CD4-positive, alpha-beta memory T cell (primary cell): Measurements from ENCODE around the gene NFIX. TPM values are rescaled to one million over a fixed set of nuclear protein-coding genes. Genes with fewer than 3 reads are reported as not detected.

ENCODE experiments used
- CTCF ChIA-PET: fragments of 350-600 bp; sonication (Branson Sonifier 250); formaldehyde crosslinking; loops from one replicate; lab custom pipeline; 2021; ENCODE audit warnings: inconsistent platforms; ENCODE audit not compliant: partially characterized antibody; lab: Charles Lee
- POLR2A ChIA-PET: fragments of 350-600 bp; sonication (Branson Sonifier 250); formaldehyde crosslinking; loops from one replicate; lab custom pipeline; 2021; ENCODE audit not compliant: partially characterized antibody; lab: Charles Lee
- DNase-seq, 5 donors: peaks; one replicate each; pipeline versions ENCODE4 v3.0.0 to v3.0.0-alpha.2; 2020 to 2022; ENCODE audit warnings: mixed read lengths in 1 of 5
- H3K27ac ChIP-seq: one replicate; pipeline ENCODE4 v1.7.0; 2013; ENCODE audit warnings: low read depth, low read length
- H3K27me3 ChIP-seq: 2 replicates; pipeline ENCODE4 v1.7.0; 2013; ENCODE audit warnings: mild to moderate bottlenecking, low read length, moderate library complexity; ENCODE audit not compliant: insufficient read depth
- H3K36me3 ChIP-seq: 2 replicates; pipeline ENCODE4 v1.7.0; 2013; ENCODE audit warnings: mild to moderate bottlenecking, low read length, moderate library complexity; ENCODE audit not compliant: insufficient read depth
- H3K4me1 ChIP-seq: 2 replicates; pipeline ENCODE4 v1.7.0; 2013; ENCODE audit warnings: mild to moderate bottlenecking, low read length, moderate library complexity; ENCODE audit not compliant: insufficient read depth
- H3K4me3 ChIP-seq, 2 donors: one replicate each; pipeline ENCODE4 v1.7.0; 2013; ENCODE audit warnings: low read length in 2 of 2, mild to moderate bottlenecking in 1 of 2
- H3K9me3 ChIP-seq, 2 donors: one replicate each; pipeline ENCODE4 v1.7.0; 2013; ENCODE audit warnings: low read length in 2 of 2, control low read depth in 1 of 2; ENCODE audit not compliant: control insufficient read depth in 1 of 2
- H3K27ac Mint-ChIP-seq, 7 donors: one replicate each; pipeline ENCODE4 v1.8.0; 2020 to 2021; ENCODE audit warnings: mixed read lengths in 7 of 7, mild to moderate bottlenecking in 6 of 7, inconsistent platforms in 3 of 7, moderate library complexity in 3 of 7
- H3K27me3 Mint-ChIP-seq, 2 donors: one replicate each; pipeline ENCODE4 v1.8.0; 2020 to 2021; ENCODE audit warnings: mixed read lengths in 2 of 2
- H3K36me3 Mint-ChIP-seq, 2 donors: one replicate each; pipeline ENCODE4 v1.8.0; 2020 to 2021; ENCODE audit warnings: mixed read lengths in 2 of 2, inconsistent platforms in 1 of 2, mild to moderate bottlenecking in 1 of 2
- H3K4me1 Mint-ChIP-seq, 4 donors: one replicate each; pipeline ENCODE4 v1.8.0; 2020 to 2021; ENCODE audit warnings: mixed read lengths in 4 of 4, mild to moderate bottlenecking in 1 of 4
- H3K4me3 Mint-ChIP-seq, 8 donors: one replicate each; pipeline ENCODE4 v1.8.0; 2020 to 2021; ENCODE audit warnings: mixed read lengths in 8 of 8, mild to moderate bottlenecking in 7 of 8, moderate library complexity in 6 of 8, inconsistent platforms in 3 of 8
- H3K9me3 Mint-ChIP-seq, 8 donors: one replicate each; pipeline ENCODE4 v1.8.0; 2020 to 2021; ENCODE audit warnings: mixed read lengths in 8 of 8, mild to moderate bottlenecking in 5 of 8, inconsistent platforms in 3 of 8, moderate library complexity in 1 of 8
- intact Hi-C: fragments of 100-400 bp; cut with micrococcal nuclease; formaldehyde crosslinking; loops from one replicate; pipeline ENCODE4 v1.15.1; 2023
- polyA plus RNA-seq, 2 donors: library from polyadenylated mRNA; unstranded; fragments of 300-500 nt; fragmentation: Illumina TruSeq; gene quantifications; one replicate each; pipeline ENCODE4 v1.2.3, GENCODE V29; 2021
- total RNA-seq, 2 experiments: library from RNA; stranded (reverse); gene quantifications; one replicate each; pipeline ENCODE4 v1.2.3, GENCODE V29; 2021

NFIX gene
- total and polyA plus RNA-seq, 4 experiments from 2014 or later: 0.09 to 5.4 (median 4.0) TPM; not detected in 1

DNA sequence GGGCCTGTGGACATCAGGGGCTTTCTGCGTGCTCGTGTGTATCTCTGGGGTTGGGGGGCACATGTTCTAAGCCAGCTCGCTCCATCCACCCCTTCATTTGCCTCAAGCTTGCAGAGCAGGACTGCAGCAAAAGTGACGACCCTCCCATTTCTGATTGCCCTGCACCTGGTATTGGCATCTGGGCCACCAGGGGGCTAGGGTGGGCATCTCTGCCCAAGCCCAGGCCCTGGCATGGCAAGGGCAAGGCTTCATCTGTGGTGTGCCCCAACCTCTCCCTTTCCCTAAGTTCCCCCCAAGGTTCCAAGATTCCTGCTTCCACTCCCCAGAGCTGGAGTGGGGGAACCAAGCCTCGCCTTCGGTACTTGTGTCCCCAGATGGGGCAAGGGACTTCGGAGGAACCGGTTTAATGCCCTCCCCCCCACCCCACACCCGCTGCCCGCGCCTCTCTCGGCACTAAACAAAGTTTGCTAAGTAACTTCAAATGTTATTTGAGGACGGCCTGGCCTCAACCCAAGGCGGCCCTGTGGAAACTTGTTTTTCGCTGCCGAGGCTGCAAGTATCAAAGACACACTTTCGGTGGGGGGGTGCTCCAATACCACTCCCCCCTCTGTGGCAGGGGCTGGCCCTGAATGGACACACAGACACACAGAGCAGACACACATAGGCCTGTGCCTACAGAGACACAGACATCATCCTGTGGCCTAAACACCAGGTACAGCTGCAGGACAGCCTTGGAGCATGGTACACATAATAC is 12.2 kb downstream of the NFIX start:
- ChIA-PET CTCF (interaction anchor here (1.9 kb wide), 1 partner anchor 54 kb away, joined by 8 read pairs; no protein-coding TSS in a partner anchor), POLR2A (no interaction called here)
- peaks cover 0 to 3% of the 10 kb centered on the region in 2 donors for H3K36me3 Mint-ChIP-seq
- H3K4me3 Mint-ChIP-seq: no peak overlapping the region
- Histone ChIP-seq H3K27ac (no peak overlapping the region), H3K4me1 (peaks cover 2% of the 10 kb centered on the region), H3K4me3 (no peak overlapping the region), H3K9me3 (no peaks in the 10 kb centered on the region), H3K27me3 (peaks cover 19% of the 10 kb centered on the region), H3K36me3 (no peaks in the 10 kb centered on the region)
- H3K27ac Mint-ChIP-seq: no peak overlapping the region
- H3K27me3 Mint-ChIP-seq: peaks cover 20 to 28% of the 10 kb centered on the region in 2 donors
- intact Hi-C loops: no loop called here
- H3K4me1 Mint-ChIP-seq: peaks cover 0 to 6% (median 3%) of the 10 kb centered on the region in 4 donors
- H3K9me3 Mint-ChIP-seq: peaks cover 0 to 3% (median 0%) of the 10 kb centered on the region in 8 donors
- no peak for DNase-seq

DNA sequence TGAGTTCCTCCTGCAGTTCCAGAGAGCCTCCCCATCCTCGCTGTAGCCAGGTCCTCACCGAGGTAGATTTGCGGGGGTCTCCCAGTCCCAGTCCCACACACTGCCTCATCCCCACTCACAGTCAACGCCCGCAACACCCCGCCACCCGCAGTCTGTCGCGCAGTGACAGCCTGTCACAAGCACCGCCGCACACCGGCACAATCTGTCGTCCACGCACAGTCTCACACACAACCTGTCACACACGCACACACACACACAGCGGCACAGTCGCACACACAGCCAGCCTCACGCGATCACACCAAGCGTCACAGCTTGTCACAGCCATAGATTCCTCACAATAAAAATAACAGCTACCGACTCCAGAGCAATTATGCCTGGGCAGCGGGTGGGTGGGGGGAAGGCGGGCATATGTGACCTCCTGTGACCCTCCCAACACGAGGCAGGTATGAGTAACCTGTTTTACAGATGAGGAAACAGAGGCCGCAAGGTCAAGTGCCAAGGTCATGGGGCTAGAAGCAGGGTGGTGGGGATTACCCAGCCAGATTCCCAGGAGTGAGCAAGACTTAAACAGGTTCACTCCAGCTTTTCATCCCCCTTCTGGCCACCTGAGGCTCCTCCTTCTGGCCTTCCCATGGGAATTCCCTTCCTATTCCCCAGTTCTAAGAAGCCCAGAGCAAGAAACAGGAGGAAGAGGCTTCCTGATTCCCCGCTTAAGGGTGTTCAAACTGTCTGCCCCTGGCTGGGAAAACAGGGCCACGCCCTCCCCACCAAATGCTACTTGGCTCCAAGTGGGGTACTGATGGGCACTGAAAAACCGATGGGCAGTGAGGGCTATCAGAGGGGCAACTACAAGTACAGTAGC is 13.9 kb downstream of the NFIX start:
- peaks cover 31 to 42% of the 10 kb centered on the region in 2 donors for H3K27me3 Mint-ChIP-seq

DNA sequence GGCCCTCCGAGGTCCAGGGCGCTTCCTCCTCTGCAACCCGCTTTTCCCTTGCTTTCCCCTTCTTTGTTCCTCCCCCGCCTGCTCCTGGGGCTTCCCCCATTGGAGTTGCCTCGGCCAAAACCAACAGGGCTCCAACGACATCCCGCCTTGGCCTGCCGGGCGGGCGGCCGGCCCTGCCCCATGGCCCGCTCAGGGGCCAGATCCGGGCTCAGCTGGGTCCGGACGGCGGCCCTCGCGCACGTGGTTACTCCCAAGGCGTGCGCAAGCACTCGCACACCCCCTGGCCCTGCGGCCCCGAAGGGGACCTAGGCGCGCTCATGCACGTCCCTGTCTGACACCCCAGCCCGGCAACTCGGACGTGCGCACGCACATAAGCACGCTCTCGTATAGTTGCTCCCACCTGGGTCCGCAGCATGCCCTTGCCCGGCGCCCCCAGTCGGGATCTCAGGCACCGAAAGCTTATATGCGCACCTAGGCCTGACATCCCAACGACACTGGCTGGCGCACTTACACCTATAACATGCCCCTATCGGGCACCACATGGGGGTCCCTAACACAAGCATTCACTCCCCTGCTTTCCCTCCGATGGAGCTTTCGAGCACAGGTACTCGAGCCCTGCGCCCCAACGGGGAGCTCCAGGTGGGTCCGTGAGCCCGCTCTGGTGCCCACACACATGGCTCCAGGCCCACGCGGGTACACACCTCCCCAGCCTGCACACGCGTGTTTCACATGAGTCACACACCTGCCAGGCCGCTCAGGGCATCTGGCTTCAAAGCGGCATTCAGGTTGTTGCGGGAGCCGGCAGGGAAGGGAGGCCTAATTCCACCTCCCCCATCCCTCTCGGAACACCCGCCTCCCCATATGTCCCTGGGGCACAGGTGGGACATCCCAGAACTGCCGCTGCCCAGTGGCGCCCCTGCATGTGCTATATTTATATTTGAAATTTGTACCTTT is 15.0 kb downstream of the NFIX start:
- Mint-ChIP-seq H3K4me3 (no peak overlapping the region), H3K27me3 (peaks cover 39 to 47% of the 10 kb centered on the region in 2 donors), H3K4me1 (peaks cover 8 to 30% (median 21%) of the 10 kb centered on the region in 4 donors), H3K9me3 (peaks cover 0 to 8% (median 0%) of the 10 kb centered on the region in 8 donors), H3K36me3 (peaks cover 0 to 3% of the 10 kb centered on the region in 2 donors), H3K27ac (no peak overlapping the region)
- no peaks in the 10 kb centered on the region for H3K36me3 ChIP-seq
- peaks cover 42% of the 10 kb centered on the region for H3K27me3 ChIP-seq
- H3K4me3 ChIP-seq: no peak overlapping the region
- no peak overlapping the region for H3K27ac ChIP-seq
- CTCF ChIA-PET: no interaction called here
- intact Hi-C loops: no loop called here
- no peaks in the 10 kb centered on the region for H3K9me3 ChIP-seq
- H3K4me1 ChIP-seq: peaks cover 26% of the 10 kb centered on the region
- DNase-seq: no peak
- POLR2A ChIA-PET: no interaction called here

More for the DNA sequence above, 13.9 kb downstream of the NFIX start:
- no peak for DNase-seq
- Mint-ChIP-seq H3K4me3 (no peak overlapping the region), H3K36me3 (peaks cover 0 to 3% of the 10 kb centered on the region in 2 donors), H3K27ac (no peak overlapping the region), H3K9me3 (peaks cover 0 to 8% (median 0%) of the 10 kb centered on the region in 8 donors), H3K4me1 (peaks cover 8 to 23% (median 17%) of the 10 kb centered on the region in 4 donors)
- intact Hi-C loops: no loop called here
- Histone ChIP-seq H3K4me3 (no peak overlapping the region), H3K4me1 (peaks cover 19% of the 10 kb centered on the region), H3K27ac (no peak overlapping the region), H3K27me3 (peaks cover 36% of the 10 kb centered on the region), H3K9me3 (no peaks in the 10 kb centered on the region), H3K36me3 (no peaks in the 10 kb centered on the region)
- ChIA-PET POLR2A (no interaction called here), CTCF (no interaction called here)

DNA sequence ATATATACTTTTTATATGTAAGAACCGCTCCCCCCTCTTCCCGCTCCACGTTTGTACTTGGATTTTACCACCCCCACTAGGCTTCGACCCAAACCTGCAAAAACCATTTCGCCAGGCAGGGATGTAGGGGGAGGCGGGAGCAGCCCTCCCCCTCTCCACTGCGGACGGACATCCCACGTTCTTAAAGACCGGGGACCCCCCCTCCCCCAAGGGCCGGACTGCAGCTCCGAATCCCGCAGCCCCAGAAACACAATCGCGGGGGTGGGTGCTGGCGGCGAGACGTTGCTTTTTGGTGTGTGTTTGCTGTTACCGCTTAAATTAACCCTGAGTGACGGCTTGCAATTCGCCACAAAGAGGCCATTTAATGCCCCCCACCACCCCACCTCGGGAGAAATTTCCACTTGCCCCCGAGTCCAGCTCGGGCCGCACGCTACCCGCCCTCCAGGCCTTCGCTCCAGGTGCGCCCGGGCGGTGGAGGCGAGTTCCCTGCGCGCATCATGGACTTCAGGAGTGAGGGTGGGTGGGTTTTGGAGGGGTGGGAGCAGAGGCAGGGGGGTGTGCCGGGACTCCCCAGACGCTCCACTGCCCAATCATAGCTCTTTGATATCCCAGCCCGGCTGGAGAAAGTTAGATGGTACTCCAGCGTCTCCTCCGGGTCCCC is 15.8 kb downstream of the NFIX start:
- H3K27ac Mint-ChIP-seq: peak overlapping the region in 1 of 7 donors; percentile 53
- no peaks in the 10 kb centered on the region for H3K36me3 ChIP-seq
- no peak overlapping the region for H3K4me3 ChIP-seq
- peaks cover 0 to 3% of the 10 kb centered on the region in 2 donors for H3K36me3 Mint-ChIP-seq
- ChIA-PET CTCF (no interaction called here), POLR2A (no interaction called here)
- peaks cover 8 to 34% (median 21%) of the 10 kb centered on the region in 4 donors for H3K4me1 Mint-ChIP-seq
- H3K27ac ChIP-seq: no peak overlapping the region
- no peaks in the 10 kb centered on the region for H3K9me3 ChIP-seq
- peak overlapping the region in 2 of 8 donors; percentile 13 to 25 for H3K4me3 Mint-ChIP-seq
- H3K9me3 Mint-ChIP-seq: peaks cover 0 to 8% (median 0%) of the 10 kb centered on the region in 8 donors
- H3K27me3 ChIP-seq: peaks cover 42% of the 10 kb centered on the region
- DNase-seq: no peak
- H3K27me3 Mint-ChIP-seq: peaks cover 45 to 53% of the 10 kb centered on the region in 2 donors
- intact Hi-C loops: no loop called here
- H3K4me1 ChIP-seq: peaks cover 26% of the 10 kb centered on the region

DNA sequence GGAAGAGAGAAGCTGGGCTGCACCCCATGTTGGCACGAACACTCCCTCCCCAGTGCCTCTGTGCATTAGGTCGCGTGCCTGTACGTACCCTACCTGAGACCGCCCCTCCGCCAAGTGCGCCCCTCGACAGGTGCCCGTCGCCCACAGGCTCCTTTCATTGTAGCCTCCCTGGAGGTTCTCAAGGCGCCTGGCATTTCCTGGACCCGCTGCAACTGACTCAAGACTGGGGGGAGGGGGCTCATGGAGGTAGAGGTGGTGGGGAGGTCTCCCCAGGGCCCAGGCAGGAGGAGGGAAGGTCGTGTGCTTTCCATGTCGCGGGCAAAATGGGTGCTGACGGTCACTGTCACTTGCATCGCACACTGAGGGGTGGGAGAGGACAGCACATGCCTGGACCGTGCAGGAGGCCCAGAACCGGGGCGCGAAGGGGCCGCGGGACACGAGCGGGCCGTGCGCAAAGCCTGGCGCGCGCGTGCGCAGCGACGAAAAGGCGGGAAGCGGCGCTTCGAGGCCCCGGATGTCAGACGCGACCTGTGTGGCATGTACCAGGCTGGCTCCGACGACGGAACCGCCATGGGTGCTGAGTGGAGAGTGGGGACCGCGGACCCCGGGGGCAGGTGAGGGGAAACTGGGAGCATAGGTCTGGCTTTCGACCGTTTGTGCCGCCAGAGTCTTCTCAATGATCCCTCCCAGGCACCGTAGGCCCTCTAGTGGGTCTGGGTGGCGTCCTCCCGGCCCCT is 16.5 kb downstream of the NFIX start:
- ChIA-PET CTCF (no interaction called here), POLR2A (no interaction called here)
- Histone ChIP-seq H3K4me1 (peaks cover 26% of the 10 kb centered on the region), H3K27me3 (peaks cover 42% of the 10 kb centered on the region), H3K9me3 (no peaks in the 10 kb centered on the region), H3K4me3 (no peak overlapping the region), H3K36me3 (no peaks in the 10 kb centered on the region), H3K27ac (no peak overlapping the region)
- peak overlapping the region in 1 of 7 donors; percentile 29 for H3K27ac Mint-ChIP-seq
- H3K4me3 Mint-ChIP-seq: peak overlapping the region in 4 of 8 donors; percentile 4 to 69 (median 19)
- intact Hi-C loops: loop anchor here (2.0 kb wide), 1 partner anchor 29 kb away; no protein-coding TSS in a partner anchor
- peaks cover 46 to 57% of the 10 kb centered on the region in 2 donors for H3K27me3 Mint-ChIP-seq
- H3K9me3 Mint-ChIP-seq: peaks cover 0 to 8% (median 0%) of the 10 kb centered on the region in 8 donors
- no peak for DNase-seq
- H3K4me1 Mint-ChIP-seq: peaks cover 8 to 34% (median 21%) of the 10 kb centered on the region in 4 donors
- peaks cover 0 to 3% of the 10 kb centered on the region in 2 donors for H3K36me3 Mint-ChIP-seq

DNA sequence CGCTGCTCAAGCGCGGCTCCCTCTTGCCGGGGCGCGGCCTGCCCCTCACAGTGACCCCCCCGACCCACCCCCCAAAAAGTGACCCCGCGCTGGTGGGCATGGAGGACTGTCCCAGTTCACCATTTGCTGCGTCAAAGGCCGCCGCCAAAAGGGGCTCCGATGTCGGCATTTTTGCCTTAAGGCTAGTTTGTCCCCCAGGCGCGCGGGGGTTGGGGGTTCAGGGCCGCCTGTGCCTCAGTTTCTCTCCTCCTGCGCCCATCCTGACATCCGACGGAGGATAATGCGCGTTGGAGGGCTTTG is 17.1 kb downstream of the NFIX start:
- peaks cover 42% of the 10 kb centered on the region for H3K27me3 ChIP-seq
- CTCF ChIA-PET: no interaction called here
- Mint-ChIP-seq H3K4me1 (peaks cover 8 to 34% (median 21%) of the 10 kb centered on the region in 4 donors), H3K27ac (peak overlapping the region in 1 of 7 donors; percentile 81), H3K27me3 (peaks cover 51 to 59% of the 10 kb centered on the region in 2 donors), H3K4me3 (peak overlapping the region; percentile 81 to 92 (median 86)), H3K36me3 (peaks cover 0 to 3% of the 10 kb centered on the region in 2 donors), H3K9me3 (peaks cover 0 to 8% (median 0%) of the 10 kb centered on the region in 8 donors)
- intact Hi-C loops: loop anchor here (2.0 kb wide), 1 partner anchor 30 kb away; no protein-coding TSS in a partner anchor
- H3K4me1 ChIP-seq: peaks cover 26% of the 10 kb centered on the region
- DNase-seq: no peak
- no peaks in the 10 kb centered on the region for H3K36me3 ChIP-seq
- H3K27ac ChIP-seq: no peak overlapping the region
- no peaks in the 10 kb centered on the region for H3K9me3 ChIP-seq
- POLR2A ChIA-PET: no interaction called here
- H3K4me3 ChIP-seq: peak overlapping the region in 1 of 2 donors; percentile 37
